Fibroblast of lung (primary cell): ENCODE results near the gene FBLN2.
A peak's percentile ranks its signal among the peaks of the same experiment; 100 is the strongest.

Experiments
- EZH2 ChIP-seq: IDR thresholded peaks from 2 replicates; pipeline ENCODE4 v1.5.1; 2012; ENCODE audit warnings: low read length, control low read depth, mild to moderate bottlenecking; ENCODE audit errors: missing control alignments
- TF ChIP-seq, protein P1 (sequence below), 2 donors: IDR thresholded peaks in 1 of 2; conservative IDR thresholded peaks in 1 of 2; 1 replicate in 1 of 2; 2 replicates in 1 of 2; pipeline ENCODE4 v1.5.1; 2011 to 2012; ENCODE audit warnings: low read length in 2 of 2, control low read depth in 1 of 2, inconsistent platforms in 1 of 2, low read depth in 1 of 2, mild to moderate bottlenecking in 1 of 2

DNA sequence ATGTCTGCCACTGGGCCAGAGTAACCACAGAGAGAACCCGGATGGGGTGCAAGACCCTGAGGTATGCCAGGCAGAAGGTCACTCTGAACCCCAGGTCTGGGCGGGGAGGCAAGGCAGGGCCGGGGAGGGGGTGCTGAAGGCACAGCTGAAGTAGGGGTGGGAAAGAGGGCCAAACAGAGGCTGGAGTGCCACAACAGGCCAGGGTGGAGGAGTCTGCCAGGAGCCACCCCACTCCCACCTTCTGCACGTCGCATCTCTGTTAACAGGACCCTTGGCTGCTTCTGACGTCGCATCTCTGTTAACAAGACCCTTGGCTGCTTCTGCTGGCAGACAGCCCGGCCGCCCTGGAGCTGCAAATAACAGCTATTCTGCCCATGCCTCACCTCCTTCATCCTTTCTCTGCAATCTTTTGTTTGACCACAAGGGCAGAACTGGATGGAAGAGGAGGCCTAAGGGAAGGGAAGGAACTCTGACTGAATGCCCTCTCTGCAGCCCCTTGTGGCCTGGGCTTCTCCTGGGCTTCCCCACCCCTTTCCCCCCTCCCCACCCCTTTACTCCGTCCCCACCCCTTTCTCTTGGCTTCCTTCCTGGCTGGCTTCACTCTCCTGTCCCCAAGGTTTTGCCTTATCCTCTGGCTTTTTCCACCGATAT lies 20.6 kb upstream of the FBLN2 start:
- TF ChIP-seq, protein P1, sequence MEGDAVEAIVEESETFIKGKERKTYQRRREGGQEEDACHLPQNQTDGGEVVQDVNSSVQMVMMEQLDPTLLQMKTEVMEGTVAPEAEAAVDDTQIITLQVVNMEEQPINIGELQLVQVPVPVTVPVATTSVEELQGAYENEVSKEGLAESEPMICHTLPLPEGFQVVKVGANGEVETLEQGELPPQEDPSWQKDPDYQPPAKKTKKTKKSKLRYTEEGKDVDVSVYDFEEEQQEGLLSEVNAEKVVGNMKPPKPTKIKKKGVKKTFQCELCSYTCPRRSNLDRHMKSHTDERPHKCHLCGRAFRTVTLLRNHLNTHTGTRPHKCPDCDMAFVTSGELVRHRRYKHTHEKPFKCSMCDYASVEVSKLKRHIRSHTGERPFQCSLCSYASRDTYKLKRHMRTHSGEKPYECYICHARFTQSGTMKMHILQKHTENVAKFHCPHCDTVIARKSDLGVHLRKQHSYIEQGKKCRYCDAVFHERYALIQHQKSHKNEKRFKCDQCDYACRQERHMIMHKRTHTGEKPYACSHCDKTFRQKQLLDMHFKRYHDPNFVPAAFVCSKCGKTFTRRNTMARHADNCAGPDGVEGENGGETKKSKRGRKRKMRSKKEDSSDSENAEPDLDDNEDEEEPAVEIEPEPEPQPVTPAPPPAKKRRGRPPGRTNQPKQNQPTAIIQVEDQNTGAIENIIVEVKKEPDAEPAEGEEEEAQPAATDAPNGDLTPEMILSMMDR (conservative IDR thresholded peaks at IDR 0.05 in 1 of 2, IDR thresholded peaks at IDR 0.05 in 1 of 2; ENCODE audit: low read depth in 1 of 2, low read length in 2 of 2): peak in 1 of 2 donors; percentile 43
- no peak for TF ChIP-seq EZH2
